HG02759 (cell line): Measurements from ENCODE around the gene LSAMP.

Experiments
- ATAC-seq: cut with Tn5 transposase; IDR thresholded peaks from one replicate; pipeline ENCODE4 v1.9.1; 2021; ENCODE audit warnings: mild to moderate bottlenecking, moderate library complexity; ENCODE audit not compliant: unreplicated experiment

LSAMP gene

DNA sequence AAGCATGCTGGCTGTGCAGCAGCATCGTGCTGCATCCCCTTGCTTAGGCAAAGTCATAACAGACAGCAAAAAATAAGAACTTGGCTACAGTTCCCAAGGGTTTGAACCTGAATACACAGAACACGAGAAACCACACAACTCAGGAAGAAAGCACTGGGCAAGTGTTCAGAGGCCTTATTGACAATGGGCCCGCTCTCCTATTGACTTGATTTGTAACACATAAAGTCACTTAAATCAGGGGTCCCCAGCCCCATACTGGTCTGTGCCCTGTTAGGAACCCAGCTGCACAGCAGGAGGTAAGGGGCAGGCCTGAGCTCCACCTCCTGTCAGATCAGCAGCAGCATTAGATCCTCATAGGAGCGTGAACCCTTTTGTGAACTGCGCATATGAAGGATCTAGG is 145.1 kb downstream of the LSAMP start:
- no peak for ATAC-seq

DNA sequence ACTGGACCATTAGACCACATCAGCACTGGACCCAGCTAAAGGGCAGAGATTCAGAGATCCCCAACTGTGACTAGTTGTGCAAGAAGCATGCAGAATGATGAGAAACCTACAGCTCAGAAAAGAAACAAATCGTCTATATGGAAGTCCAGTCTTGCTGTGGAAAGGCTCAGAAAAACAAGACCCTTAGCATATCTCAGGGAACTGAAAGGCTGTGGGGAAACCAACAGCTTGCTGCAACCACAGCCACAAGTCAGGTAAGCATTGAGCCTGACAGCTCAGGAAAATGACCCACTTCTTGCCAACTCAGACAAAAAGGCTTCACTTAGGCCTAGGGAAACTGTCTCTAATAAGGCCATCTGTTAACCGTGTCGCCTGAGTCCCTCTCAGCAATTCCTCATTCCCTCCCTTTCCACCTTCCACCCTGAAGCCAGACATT is 145.6 kb downstream of the LSAMP start:
- no peak for ATAC-seq

DNA sequence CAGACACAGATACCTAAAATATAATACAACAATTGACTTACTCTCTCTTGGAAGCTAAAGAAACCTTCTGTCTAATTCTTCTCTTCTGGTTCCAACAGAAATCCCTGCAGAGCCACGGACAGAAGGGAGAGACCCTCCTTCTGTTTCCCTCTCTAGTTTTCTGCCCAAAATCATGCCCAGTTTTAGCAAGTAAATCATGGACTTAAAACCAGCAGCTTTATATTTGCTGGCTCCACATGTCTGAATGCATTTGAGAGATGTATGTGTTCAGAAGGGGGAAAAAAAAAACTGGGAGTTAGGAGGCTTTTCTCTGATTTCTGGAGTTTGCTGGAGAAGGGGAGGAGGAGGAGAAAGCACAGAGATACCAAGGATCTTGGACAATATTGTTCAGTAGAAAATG is 147.1 kb downstream of the LSAMP start:
- ATAC-seq = no peak

DNA sequence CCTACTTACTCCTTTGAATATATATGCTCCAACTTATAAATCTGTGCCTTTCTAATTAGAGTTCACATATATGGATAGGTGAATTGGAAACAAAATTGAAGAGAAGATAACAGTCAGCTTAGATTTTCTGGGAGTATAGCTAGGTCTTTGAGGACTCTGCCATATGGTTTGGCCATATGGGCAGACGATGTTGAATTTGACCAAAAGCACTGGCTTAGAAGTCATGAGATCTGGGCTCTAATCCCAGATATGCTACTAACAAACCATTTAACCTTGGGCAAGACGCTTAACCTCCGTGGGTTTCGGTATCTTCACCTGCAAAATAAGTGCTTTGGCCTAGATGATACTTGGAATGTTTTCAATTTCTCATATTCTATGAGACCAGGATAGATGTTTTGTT is 154.1 kb downstream of the LSAMP start:
- ATAC-seq = no peak

DNA sequence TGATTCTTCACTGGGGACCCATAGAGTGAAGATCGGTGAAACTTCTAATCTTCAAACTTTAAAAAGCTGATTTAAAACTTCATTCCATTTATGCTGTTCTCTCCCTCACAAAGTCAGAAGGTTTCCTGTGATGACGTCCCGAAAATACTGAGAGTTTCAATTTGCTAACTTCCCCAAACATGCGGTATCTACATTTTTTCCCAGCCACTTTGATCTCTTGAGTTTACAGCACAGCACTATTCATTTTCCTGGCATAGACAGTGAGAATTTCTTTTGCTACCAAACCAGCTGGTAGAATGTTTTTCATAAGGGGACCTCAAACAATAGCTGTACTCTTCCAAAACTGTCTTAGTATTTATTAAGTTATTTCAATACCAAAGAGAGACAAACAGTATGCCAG is 156.8 kb downstream of the LSAMP start:
- ATAC-seq = no peak

DNA sequence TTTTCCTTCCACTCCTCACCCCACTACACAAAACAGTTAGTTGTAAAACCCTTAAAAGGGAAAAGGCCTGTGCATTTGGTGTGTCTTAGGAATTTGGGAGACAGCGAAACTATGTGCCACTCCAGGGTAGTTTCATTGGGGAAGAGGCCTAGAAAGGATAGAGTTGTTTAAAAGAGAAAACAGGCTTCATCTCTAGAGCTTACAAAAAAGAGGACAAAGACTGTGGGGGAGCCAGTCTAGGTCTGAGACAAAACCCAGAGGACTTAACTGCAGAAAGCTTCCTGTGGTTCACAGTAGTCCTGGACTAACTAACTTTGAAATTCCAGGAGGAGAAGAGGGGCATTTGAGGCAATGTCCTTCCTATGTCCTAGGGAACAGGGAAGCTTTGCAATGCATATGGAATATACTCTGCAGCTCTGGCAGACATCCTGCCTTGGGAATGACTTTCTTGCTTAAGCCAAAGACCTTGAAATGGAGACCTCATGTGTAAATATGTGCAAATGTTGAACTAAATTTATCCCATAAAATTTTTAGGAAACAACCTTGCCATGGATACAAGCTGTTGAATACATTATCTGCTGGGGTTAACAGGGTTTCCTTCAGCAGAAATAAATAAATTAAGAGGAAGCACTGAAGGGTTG is 159.4 kb downstream of the LSAMP start:
- no peak for ATAC-seq

DNA sequence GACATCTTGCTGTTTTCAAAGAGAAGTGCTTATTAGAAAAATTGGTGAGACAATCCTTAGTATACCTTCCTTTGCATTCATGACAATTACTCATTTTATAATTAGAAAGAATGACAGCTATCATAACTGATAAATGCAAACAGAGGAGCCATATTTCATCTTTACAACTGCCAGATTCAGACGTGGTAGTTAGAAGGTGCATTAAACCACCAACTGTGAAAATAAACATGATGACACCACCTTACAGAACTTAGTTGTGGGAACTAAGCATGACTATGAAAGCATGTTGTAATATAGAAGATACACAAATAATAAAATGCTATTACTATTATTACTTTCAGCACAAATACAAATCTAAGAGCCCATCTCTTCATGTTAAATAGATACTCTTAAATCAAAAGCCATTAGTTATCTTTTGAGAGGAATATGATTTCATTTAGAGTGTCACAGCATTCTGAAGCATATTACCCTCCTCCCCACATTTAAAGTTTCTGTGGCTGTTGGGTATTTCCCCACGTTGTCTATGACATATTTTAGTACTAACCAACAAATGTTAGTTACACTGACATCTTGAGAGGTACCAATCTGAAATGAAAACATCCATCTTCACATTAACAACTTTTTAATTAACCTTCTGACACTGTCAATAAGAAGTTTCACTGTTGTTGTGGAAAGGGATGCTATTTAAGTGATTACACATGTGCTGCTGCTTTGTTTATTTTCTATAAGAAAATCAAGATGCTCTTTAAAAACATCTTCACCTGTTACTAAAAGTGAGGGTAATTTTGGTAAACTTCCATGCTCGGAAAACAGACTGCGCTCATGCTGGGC is 163.8 kb downstream of the LSAMP start:
- no peak for ATAC-seq

DNA sequence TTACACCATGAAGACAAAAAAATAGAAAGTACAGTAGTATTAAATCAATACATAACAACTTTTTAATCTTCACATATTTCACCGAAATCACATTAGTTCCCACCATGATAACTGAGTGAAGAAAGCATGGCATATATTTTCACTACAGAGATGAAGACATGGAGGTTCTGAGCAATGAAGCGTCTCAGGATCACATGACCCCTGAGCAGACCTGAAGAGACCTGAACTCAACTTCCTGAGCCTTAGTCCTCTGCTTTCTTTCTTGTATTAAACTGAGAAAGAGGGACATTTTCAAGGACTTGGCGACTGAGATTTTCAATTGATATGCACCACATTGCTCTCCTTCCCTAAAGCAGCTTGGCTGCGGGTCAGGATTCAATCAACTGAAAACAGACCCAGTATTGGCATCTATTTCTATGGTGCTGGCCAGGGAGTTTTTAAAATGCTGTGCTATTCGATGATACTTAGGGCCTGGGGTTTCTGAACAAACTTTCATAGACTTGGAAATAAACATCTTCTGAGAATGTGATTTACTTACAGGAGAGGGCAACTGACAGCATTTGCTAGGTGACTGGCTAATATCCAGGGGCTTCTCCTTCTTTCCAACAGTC is 165.1 kb downstream of the LSAMP start:
- no peak for ATAC-seq

DNA sequence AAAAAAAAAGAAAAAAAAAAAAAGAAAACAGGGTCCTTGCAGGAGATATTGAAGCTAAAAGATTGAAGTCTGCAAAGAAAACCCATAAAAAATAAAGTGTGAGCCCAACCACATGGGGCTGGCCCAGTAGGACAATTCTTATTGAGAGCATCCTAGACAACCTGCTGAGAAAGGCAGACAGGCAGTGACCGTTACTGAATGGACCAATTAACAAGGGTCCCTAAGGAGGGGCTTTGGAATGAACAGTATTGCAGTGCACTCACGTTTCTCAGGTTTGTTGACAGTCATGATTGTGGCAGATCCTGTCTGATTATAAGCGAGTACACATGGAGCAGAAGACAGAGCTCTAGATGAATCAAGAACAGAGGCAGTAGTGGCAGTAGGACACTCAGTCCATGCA is 168.6 kb downstream of the LSAMP start:
- ATAC-seq = no peak

DNA sequence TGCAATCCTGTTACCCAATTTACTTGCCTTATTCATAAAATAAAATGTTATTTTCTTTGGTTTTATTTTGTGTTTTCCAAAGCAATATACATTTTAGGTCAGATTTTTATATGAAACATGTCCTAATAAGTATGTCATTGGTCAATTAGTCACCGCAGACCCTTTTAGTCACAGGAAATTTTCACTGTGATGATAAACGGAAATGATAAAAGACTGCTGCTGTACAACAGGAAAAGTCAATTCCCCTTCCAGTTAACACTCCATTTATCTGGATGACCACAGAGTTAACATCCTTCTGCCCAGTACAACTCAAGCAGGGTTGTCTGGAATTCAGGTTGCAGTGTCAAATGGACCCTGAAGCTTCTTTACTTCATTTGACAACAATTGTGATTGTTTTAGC is 175.2 kb downstream of the LSAMP start:
- no peak for ATAC-seq

DNA sequence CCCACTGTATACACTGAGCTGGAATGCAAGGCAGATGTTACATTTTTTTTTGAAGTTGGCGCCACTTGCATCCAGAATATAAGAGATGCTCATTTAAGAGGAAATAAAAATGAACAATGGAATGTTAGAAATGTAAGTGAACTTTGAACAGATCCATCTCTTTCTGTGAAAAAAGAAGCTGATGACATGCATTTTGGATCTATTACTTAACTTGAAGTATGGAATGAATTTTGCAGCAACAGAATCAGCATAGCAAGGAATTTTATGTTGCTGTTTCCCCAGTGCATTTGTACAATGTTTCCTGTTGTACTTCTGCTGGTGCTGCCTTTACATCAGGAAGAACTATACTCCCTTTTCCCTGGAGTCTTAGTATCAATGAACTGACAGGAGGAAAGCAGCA is 178.2 kb downstream of the LSAMP start:
- ATAC-seq = no peak

DNA sequence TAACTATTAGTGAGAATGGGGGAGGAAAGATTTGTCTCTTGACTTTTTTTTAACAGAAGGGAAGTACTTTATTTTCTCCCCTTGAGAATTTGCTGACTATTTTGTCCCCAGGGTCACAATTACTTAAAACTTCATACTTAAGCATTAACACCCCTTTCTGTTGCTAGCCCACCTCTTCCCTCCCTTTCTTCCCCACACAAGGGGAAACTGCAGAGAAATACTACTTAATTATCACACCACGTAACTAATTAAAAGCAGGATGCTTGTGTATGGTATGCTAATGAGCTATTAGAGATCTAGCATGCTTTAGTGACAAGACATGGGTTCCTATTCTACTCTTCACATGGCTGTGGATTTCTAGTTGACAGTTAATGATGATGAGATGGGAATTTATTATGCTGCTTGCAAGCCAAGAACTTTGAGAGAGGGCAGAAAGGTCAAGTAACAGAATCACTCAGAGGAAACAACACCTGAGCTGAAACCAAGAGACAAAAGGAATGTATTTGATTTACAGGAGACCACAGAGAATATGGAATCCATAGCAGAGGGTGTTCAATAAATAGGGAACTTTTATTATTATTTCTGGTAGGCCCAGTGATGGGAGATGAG is 179.2 kb downstream of the LSAMP start:
- no peak for ATAC-seq

DNA sequence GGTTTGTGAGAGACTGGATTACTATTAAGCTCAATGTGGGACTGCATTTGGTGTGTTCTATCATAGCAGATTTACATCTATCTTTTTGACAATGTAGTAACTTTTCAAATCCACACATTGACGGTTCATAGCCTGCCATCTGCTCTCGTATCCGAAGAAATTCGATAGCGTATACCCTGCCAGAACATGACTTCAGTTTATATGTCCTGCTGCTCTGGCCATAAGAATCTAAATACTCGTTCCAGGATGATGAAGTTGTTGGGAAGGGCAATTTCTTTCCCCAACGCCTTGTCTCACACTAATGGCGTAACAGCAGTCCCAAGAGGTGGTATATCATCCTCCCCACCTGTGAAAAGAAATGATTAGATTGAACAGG is 180.0 kb downstream of the LSAMP start:
- no peak for ATAC-seq

DNA sequence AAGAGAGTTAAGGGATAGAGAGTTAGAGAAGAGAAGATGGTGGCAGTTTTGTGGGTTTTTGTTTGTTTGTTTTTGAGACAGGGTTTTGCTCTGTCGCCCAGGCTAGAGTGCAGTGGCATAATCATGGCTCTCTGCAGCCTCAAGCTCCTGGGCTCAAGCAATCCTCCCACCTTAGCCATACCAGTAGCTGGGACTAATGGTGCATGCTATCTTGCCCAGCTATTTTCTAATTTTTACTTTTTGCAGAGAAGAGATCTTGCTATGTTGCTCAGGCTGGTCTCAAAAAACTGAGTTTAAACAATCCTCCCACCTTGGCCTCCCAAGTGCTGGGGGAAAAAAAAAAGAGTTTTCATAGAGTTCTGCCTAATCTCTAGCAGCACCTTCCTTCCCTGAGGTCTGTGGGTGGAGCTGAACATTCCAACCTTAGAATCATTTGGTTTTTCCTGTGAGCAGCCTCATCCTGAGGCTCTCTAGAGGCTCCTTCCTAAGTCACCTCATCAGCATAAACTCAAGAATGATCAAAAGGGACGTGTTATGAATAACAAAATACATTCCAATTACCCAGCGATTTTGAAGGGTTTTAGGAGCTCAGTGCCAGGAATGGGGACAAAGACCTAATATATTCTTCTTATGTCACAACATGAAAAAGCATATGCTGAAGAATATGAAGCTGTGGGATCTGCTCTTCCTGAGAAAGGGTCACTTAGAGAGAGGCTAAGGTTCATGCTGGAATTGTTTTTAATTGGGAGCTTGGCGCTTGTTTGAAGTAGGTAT is 180.6 kb downstream of the LSAMP start:
- no peak for ATAC-seq

DNA sequence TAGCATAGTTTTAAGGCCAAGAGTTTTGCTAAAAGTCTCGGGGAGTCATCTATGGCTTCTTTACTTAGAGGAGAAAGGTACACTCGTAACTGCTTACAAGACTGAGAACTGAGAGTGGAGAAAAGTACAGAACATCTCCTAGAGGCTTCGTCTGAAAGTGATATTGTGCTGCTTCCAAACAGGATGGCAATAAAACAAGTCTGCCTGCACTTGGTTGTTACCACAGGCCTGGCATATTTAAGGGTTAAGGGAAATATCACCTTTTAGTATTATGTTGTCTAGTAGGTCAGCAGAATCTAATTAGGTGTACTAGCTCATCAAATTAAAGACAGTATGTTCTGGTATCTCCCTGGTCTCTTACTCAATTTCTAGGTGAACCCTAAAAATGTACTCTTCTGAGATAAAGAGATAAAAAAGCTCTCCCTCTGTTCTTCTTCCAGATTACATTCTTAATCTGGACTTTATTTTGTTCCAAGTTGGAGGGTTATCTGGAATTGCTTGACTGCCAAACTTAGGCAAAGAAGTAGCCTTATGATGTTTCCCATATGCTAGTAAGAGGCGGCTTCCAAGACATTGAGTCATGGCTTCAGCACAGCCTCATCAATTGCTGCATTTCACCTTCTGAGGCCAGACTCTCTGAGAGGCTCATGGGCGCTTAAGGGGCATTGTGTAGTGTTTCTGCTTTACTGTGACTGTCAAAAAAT is 181.3 kb downstream of the LSAMP start:
- no peak for ATAC-seq

DNA sequence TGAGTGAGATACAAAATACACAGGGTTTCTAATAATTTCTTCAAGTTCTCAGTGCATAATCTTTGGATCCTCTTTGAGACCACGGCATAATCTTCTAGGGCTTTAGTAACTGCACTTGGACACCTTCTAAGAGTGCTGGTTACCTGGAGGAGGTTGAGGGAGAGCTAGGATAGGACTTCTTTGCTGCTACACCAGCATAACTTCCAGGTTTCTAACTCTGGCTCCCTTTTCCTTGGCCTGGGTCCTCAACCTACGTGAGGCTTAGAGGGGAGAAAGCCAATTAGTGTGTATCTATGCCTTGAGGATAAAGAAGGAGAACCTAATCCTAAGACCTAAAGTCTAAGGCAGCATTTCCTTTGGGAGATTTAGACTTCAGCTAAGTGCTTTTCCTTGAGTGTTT is 184.8 kb downstream of the LSAMP start:
- ATAC-seq = no peak

DNA sequence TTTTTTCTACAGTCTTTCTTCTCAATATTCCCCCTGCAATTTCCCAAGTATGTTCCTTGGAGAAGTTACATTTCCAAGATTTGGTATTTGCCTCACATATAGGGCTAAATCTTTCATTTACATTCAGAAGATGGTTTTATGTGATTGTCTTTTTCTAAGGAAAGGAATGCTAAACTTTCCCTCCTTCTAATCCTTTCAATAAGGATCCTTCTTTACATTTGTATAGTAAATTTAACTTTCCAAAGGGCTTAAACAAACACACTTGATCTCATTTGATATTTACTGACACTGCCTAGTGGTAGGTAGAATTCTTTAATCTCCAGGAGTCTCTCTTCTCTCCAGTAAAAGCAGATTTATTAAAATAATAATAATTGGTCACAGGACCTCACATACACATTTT is 185.3 kb downstream of the LSAMP start:
- ATAC-seq = no peak

DNA sequence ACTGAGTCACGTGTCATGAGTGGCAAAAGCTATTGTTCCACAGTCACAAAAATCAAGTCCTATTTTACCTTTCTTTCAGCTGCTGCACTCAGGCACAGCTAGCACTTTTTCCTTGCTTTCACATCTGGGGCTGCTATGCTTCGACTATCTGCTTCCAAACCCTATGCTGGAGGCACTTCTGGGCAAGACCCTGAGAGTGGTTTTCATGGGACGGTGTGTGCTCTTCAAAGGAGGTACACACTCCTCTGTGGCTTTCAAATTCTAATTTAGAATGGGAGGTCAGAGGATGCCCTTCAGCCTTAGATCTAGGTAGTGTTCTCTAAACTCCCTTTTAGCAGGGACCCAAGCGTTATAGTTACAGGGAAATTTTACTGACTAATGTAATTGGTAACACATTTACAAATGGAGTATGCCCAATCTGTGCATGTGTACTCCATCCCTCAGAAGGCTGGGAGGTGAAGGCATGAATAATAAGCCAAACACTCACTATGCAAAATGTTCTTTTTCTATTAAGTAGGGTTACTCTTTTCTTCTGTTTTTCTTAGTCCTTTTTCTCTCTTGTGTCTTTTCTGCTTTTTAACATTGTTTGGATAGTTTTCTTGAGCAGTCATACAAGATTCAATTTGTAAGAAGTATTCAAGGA is 188.3 kb downstream of the LSAMP start:
- no peak for ATAC-seq

DNA sequence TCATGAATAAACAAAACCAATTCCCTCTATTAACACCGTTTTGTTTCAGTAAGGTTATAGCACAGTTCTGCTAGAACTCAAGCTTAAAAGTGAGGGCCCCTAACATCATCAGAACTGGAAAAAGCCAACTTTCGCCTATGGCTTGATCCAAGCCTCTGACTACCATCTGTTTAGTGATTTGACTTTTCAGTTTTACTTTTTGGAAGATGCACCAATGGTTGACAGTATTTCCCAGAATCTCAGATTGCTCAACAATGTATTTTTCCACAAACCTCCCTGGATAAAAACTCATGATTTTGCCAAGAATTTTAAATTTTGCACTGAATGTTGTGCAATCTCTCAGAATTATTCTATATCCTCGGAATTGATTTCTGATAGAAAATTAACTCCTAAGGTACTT is 190.7 kb downstream of the LSAMP start:
- no peak for ATAC-seq

DNA sequence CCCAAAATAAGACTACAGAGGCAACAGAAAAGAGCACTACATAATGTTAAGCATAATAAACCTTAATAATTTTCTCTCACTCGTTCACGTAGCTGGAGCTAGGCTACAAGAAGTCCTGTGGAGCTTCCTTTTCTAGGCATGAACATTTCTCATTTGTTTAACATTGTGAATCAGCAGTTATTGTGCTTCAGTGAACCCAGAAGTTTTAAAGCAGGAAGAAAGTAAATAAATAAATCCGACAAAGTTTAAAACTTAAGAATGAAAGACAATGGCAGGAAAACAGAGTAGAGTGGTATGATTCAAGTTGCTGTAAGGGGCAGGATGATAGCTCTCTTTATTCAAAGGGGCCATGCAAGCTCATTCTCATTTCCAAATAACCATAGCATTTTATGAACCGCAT is 191.8 kb downstream of the LSAMP start:
- ATAC-seq = no peak
